Measurements from ENCODE around the gene MCOLN3. TPM values are rescaled to one million over a fixed set of nuclear protein-coding genes. Genes with fewer than 3 reads are reported as not detected.
A peak's percentile ranks its signal among the peaks of the same experiment; 100 is the strongest.

The MCOLN3 gene
- total RNA-seq, 1 experiment from 2014 or later: 2.4 TPM

DNA sequence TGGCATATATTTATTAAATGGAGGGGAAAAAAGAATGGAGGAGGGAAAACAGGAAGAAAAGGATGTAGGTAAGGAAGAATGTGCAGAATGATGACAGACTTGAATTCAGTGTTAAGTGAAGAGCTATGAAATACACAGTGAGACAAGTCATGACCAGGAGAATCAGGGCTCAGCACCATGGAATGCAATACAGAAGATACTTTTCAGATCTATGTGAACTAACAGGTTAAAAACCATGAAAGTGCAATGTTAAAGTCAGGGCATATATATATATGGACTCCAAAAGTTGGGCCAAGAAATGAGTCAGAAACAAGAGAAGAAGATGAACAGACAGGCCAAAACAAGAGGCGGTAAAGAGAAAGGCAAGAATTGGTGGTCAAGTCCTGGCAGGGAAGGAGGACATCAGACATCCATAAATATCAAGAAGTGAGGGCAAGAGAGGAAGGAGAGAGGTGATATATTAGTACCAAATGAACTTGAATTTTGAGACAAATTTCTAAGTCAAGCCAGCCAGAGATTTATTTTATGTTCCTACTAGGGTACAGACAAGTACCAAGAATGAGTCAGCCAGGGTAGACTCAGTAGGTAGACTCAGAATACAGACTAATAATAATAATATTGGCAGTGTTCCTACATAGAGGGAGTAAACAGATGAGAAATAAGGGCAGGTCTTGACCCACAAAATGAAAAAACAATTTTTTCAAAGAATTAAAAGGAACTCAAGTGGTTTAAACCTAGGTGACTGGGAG, 39.5 kb upstream of the MCOLN3 start:
- H4K20me1 ChIP-seq (ENCODE audit: low read length): no peaks in the 10 kb centered on the region
- H3K4me3 ChIP-seq (ENCODE audit: low read length): no peak overlapping the region
- H3K9me3 ChIP-seq (ENCODE audit: low read length): no peaks in the 10 kb centered on the region
- H3K79me2 ChIP-seq (ENCODE audit: low read length): no peaks in the 10 kb centered on the region
- H3K9me2 ChIP-seq (replicated peaks; ENCODE audit: low read length): no peaks in the 10 kb centered on the region
- POLR2A ChIA-PET (ENCODE audit: unreplicated experiment): no interaction called here
- intact Hi-C loops (cut with micrococcal nuclease): no loop called here
- no peak overlapping the region for H3K4me2 ChIP-seq (ENCODE audit: low read length)
- TF ChIP-seq, protein P1, sequence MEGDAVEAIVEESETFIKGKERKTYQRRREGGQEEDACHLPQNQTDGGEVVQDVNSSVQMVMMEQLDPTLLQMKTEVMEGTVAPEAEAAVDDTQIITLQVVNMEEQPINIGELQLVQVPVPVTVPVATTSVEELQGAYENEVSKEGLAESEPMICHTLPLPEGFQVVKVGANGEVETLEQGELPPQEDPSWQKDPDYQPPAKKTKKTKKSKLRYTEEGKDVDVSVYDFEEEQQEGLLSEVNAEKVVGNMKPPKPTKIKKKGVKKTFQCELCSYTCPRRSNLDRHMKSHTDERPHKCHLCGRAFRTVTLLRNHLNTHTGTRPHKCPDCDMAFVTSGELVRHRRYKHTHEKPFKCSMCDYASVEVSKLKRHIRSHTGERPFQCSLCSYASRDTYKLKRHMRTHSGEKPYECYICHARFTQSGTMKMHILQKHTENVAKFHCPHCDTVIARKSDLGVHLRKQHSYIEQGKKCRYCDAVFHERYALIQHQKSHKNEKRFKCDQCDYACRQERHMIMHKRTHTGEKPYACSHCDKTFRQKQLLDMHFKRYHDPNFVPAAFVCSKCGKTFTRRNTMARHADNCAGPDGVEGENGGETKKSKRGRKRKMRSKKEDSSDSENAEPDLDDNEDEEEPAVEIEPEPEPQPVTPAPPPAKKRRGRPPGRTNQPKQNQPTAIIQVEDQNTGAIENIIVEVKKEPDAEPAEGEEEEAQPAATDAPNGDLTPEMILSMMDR (conservative IDR thresholded peaks at IDR 0.05; ENCODE audit: low read depth, low read length): no peak
- no peak for TF ChIP-seq EZH2phosphoT487 (IDR thresholded peaks at IDR 0.05; ENCODE audit: borderline replicate concordance, low read length)
- no peak for TF ChIP-seq EZH2 (IDR thresholded peaks at IDR 0.05; ENCODE audit: low read length, unreplicated experiment)
- H2AFZ ChIP-seq (ENCODE audit: low read length): no peak overlapping the region
- no peaks in the 10 kb centered on the region for H3K4me1 ChIP-seq (ENCODE audit: insufficient read depth, low read length)
- H3K36me3 ChIP-seq (ENCODE audit: low read depth, low read length): no peaks in the 10 kb centered on the region
- peak; percentile 38; the same call in 1 of the 2 replicates for ATAC-seq
- BruUV-seq (replicated peaks): no TSS peak
- peak; percentile 33 for DNase-seq
- H3K27me3 ChIP-seq (ENCODE audit: low read length): peaks cover 12% of the 10 kb centered on the region
- H3K9ac ChIP-seq (ENCODE audit: low read length): no peak overlapping the region
- CTCF ChIA-PET: no interaction called here
- no peak overlapping the region for H3K27ac ChIP-seq (ENCODE audit: low read length)
- no peaks in the 10 kb centered on the region for H3F3A ChIP-seq (ENCODE audit: low read length, unreplicated experiment)

DNA sequence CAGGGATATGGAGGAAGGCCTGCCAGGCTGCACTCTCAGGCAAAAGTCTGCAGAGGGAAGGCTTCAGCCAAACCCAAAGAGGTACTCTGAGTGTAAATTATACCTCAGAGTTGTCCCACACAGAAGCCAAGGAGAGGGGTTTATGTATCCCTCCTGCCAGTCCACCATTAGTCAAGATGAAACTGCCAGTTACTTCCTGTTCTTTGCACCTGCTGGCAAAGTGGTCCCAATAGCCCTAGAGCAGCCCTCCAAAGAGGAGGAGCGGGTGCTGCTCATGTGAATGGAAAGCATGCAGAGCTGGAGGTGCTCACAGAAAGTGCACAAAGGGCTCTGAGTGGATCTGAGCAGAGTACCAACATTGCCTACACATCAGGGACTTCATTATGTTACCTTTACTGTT, 37.1 kb upstream of the MCOLN3 start:
- intact Hi-C loops (cut with micrococcal nuclease): no loop called here
- no TSS peak for BruUV-seq (replicated peaks)
- Histone ChIP-seq H3K79me2 (ENCODE audit: low read length) (no peaks in the 10 kb centered on the region), H3K27ac (ENCODE audit: low read length) (no peak overlapping the region), H3F3A (ENCODE audit: low read length, unreplicated experiment) (no peaks in the 10 kb centered on the region), H3K36me3 (ENCODE audit: low read depth, low read length) (no peaks in the 10 kb centered on the region), H3K9ac (ENCODE audit: low read length) (no peak overlapping the region), H3K9me3 (ENCODE audit: low read length) (no peaks in the 10 kb centered on the region), H3K4me3 (ENCODE audit: low read length) (no peak overlapping the region), H2AFZ (ENCODE audit: low read length) (no peak overlapping the region), H4K20me1 (ENCODE audit: low read length) (no peaks in the 10 kb centered on the region), H3K27me3 (ENCODE audit: low read length) (peaks cover 2% of the 10 kb centered on the region; the same call in 1 of the 2 replicates), H3K9me2 (replicated peaks; ENCODE audit: low read length) (no peaks in the 10 kb centered on the region), H3K4me2 (ENCODE audit: low read length) (no peak overlapping the region), H3K4me1 (ENCODE audit: insufficient read depth, low read length) (no peaks in the 10 kb centered on the region)
- ATAC-seq (no peak), DNase-seq (no peak)
- ChIA-PET CTCF (no interaction called here), POLR2A (ENCODE audit: unreplicated experiment) (no interaction called here)
- TF ChIP-seq EZH2phosphoT487 (IDR thresholded peaks at IDR 0.05; ENCODE audit: borderline replicate concordance, low read length) (no peak), EZH2 (IDR thresholded peaks at IDR 0.05; ENCODE audit: low read length, unreplicated experiment) (no peak)
- TF ChIP-seq, protein P1 (conservative IDR thresholded peaks at IDR 0.05; ENCODE audit: low read depth, low read length): no peak

DNA sequence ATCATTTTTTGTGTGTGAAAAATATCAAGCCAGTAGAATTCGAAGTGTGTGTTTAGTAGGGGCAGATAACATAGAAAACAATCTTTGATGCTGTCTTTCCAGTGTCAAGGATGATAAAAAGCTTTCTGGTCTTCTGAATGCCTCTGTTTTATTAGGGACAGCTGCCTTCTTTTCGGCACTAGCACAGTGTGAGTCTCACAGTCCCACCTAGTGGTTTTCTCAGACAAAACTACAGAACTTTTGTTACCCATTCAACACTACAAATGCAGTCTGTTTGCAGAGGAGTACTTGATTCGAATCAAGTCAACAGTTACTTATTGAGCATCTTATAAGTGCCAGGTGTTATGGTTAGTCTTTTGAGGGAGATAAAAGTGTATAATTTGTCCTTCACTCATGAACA, 30.6 kb upstream of the MCOLN3 start:
- Histone ChIP-seq H3K79me2 (ENCODE audit: low read length) (no peaks in the 10 kb centered on the region), H3K9me3 (ENCODE audit: low read length) (no peaks in the 10 kb centered on the region), H3K4me3 (ENCODE audit: low read length) (no peak overlapping the region), H3K9ac (ENCODE audit: low read length) (no peak overlapping the region), H3K27me3 (ENCODE audit: low read length) (no peaks in the 10 kb centered on the region), H3K36me3 (ENCODE audit: low read depth, low read length) (no peaks in the 10 kb centered on the region), H3K27ac (ENCODE audit: low read length) (no peak overlapping the region), H2AFZ (ENCODE audit: low read length) (no peak overlapping the region), H3F3A (ENCODE audit: low read length, unreplicated experiment) (no peaks in the 10 kb centered on the region), H3K9me2 (replicated peaks; ENCODE audit: low read length) (no peaks in the 10 kb centered on the region), H4K20me1 (ENCODE audit: low read length) (no peaks in the 10 kb centered on the region), H3K4me2 (ENCODE audit: low read length) (no peak overlapping the region), H3K4me1 (ENCODE audit: insufficient read depth, low read length) (no peaks in the 10 kb centered on the region)
- no TSS peak for BruUV-seq (replicated peaks)
- intact Hi-C loops (cut with micrococcal nuclease): loop anchor here (1.0 kb wide), 1 partner anchor 134 kb away; no protein-coding TSS in a partner anchor
- ChIA-PET POLR2A (ENCODE audit: unreplicated experiment) (no interaction called here), CTCF (interaction anchor here (0.6 to 1.0 kb wide), 2 partner anchors 51 to 134 kb away, joined by 3 to 5 read pairs; no protein-coding TSS in a partner anchor)
- DNase-seq: peak; percentile 33
- TF ChIP-seq EZH2phosphoT487 (IDR thresholded peaks at IDR 0.05; ENCODE audit: borderline replicate concordance, low read length): no peak
- TF ChIP-seq, protein P1 (conservative IDR thresholded peaks at IDR 0.05; ENCODE audit: low read depth, low read length): peak; percentile 45; the same call in 1 of the 2 replicates
- ATAC-seq: peak; percentile 75

Data from PC-3 (cell line).